IPS DF 4.7 (cell line): ENCODE results near the gene DAPP1.

ENCODE experiments used
- DNase-seq: peaks from one replicate; pipeline ENCODE4 v3.0.0-alpha.2; 2013; ENCODE audit warnings: low spot score; ENCODE audit errors: extremely low read depth

The DAPP1 gene

DNA sequence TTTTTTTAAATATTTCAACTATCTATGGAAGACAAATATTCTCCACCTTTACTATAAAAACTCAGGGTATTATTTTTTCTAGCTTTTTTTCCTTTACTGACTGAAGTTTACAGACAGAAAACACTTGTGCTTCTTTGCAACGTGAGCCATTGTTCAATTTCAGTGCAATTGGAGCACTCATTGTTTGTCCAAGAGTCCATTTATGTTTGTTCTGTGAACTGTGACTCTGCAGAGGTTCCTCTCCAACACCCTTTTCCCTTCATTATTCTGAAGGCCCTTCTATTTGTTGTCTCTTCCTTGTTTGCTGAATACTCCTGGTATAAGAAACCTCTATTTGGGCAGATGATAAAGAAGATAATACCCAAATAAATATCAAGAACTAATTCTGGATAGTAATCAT is 37.4 kb downstream of the DAPP1 start:
- DNase-seq = no peak

DNA sequence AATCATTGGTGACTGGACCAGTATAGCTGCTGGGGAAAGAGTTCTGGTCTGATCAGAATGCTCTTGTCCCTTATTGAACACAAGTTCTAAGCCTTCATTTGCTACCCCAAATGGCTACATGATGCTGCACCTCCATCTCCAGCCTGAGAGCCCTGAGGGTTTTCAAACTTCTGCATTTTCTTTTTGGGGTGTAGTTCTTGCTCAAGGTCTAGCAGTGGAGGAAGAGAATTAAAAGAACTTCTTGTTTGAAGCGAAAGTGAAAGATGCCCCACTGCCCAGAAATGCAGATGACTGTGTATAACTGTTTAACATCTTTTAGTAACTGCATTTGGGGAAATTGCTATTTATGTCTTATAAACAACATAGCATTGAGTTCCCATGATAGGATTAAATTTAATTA is 39.1 kb downstream of the DAPP1 start:
- DNase-seq = no peak

DNA sequence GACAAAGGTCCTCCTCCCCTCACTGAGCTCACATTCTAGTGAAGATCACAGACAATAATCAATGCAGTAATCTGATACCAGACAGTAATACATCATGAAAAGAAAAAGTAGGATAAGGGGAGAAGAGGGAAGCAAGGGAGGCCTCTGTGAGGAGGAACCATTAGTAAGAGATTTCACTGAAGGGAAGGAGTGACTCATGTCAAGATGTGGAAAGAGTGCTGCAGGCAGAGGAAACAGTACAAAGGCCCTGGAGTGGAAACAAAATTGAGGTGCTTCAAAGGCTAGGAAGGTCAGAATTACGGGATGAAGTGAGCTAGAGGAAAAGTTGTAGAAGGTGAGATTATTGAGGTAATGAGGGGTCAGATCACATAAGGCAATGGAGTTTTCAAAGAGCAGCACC is 39.5 kb downstream of the DAPP1 start:
- DNase-seq = no peak

DNA sequence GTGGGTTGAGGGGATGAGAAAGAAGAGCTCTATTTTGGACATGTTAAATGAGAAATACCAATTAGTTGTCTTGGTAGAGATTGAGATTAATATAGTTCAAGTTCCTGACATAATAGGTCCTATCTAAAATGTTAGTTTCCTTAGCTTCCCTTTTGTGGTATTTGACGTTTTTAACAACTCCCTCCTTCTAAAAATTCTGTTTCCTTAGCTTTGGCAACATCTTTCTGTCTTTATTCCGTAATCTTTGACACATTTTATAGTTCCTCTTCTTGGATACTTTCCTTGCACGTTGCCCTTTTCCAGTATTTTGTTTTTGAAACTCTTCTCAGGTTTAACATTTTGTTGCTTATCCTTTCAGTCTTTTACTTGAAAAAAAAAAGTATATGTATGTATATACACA is 40.7 kb downstream of the DAPP1 start:
- no peak for DNase-seq

DNA sequence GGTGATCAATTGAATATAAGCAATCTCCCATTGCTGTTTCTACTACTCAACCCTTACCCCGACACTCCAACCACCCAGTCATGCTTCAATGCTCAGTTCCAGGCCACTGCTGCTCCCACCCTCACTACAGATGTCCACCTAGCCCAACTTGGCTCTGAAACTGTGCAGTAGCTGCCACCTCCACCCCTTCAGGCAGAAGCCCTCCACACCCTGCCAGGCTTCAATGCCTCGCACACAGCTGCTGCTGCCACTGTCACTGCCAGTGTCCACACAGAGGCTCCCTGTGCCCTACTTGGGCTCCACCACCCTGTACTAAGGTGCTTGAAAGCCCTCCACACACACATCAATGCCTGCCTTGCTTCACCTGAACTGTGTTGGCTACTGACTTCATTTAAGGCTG is 43.0 kb downstream of the DAPP1 start:
- no peak for DNase-seq

DNA sequence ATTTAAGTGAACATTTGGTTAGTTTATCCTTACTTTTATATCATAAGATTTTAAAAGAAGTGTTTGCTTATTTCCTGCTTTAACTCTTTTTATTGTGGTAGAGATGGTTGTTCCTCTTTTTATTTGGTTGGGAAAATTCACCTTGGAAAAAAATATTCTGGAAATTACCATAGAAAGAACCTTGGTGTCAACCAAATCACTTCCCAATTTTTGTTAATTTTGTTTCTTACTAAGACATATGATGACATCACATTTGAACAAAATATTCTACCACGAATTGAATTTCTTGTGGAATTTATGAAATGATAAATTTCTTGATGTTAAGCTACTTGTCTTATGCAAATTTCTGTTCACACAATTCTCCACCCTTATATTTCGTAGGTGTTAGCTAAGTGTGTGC is 43.9 kb downstream of the DAPP1 start:
- DNase-seq = no peak

DNA sequence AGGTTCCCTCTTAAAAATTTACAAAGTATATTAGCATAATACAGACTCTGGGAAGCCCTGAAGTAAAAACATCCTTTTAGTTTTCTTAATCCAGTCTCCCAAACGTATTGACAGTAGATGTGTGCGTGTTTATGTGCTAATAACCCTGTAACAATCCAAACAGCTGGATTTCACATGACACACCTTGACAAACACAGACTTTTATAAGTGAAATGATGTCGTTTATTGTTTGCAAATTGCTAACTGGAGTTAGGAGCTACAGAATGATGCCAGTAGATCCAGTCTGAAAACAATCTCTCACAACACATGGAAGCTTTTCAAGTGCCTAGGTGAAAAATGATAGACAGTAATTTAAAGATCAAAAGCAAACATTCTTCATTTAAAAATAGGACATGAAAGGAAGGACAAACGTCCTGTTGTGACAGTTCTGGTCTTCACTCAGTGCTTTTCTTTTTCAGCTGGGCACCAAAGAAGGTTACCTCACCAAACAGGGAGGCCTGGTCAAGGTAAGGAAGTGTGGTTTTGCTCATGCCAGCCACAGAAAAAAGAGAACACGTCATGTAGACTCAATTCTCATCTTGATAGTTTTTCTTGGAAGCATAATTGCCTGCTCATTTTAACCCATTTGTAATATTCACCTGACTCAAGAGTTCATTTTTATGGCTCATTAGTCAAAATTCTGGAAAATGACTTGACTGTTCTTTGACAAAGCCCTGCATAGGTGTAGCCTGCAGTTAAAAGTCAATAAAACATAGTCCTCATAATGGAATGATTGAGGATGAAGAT is 44.7 kb downstream of the DAPP1 start:
- no peak for DNase-seq

DNA sequence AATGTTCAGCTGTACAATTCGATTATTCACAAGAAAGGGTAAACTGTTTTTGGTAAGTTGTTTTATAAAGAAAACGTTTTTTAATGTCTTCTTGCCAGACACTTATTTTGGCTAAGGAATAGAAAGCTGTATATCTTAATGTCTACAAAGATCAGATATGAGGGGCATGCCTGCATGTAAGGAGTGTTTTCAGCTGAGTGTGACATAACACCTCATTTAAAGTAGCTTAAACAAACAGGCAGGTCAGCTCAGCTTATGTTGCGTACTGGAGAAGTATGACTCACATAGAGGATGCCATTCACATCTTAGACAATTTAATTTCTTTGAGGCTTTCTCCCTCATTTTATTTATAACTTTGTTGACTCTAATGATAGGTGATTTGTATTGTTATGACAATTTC is 47.2 kb downstream of the DAPP1 start:
- DNase-seq = no peak

DNA sequence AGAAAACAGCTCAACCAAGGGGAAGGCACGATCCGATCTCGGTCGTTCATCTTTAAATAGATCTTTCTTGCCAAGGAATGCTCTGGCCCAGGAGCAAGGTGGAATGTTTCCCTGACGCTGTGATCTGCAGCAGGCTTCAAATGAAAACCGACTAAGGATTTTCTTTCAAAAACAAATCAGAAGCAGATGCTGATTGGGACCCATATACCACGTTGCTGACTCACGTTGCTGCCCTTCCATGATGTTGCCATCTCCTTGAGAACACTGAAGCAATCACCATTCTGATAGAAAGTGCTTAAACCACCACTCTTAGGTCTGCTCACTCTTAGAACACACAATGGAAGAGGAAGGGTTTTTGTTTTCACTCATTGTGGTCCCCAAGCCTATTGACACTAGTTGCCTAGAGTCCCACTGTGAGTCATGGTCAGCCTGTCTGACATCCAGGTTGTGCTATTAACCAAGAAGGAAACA is 51.5 kb downstream of the DAPP1 start:
- peak; percentile 5 for DNase-seq

DNA sequence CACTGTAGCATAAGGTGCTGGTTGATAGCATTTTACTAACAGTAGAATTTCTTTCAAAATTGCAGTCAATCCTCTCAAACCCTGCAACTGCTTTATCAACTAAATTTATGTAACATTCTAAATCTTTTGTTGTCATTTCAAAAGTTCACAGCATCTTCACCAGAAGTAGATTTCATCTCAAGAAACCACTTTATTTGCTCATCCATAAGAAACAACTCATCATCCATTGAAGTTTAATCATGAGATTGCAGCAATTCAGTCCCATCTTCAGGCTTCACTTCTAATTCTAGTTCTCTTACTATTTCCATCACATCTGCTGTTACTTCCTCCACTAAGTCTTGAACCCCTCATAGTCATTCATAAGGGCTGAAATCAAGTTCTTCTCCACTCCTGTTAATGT is 55.9 kb downstream of the DAPP1 start:
- no peak for DNase-seq

DNA sequence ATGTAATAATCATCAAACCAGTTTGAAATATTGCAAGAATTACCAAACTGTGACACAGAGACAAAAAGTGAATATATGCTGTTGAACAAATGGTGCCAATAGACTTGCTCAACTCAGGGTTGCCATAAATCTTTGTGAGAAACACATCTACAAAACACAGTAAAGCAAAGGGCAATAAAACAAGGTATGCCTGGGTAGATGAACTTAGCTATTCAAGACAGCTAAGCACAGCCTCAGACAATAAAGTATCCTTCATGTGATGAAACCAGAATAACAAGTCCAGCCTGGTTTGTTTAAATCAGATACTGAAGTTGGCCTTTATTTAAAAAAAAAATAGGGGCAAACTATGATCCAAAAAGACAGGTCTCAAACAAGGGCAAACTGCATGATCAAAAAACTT is 58.4 kb downstream of the DAPP1 start:
- no peak for DNase-seq

DNA sequence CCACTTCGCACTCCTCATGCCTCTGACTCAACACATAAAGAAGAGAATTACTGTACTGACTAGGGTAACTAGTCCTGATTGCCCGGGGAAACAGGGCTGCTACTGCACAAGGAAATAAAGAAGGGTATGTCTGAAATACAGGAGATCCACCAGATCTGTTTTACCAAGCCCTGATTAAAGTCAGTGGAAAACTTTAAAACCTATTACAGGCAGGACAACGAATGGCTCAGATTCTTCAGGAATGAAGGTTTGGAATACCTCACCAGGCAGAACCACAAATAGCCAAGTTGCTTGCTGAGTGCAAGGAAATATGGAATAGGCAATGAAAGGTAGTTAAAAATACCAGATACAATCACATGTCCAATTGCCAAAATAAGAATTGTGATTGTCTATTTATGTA is 60.3 kb downstream of the DAPP1 start:
- no peak for DNase-seq

DNA sequence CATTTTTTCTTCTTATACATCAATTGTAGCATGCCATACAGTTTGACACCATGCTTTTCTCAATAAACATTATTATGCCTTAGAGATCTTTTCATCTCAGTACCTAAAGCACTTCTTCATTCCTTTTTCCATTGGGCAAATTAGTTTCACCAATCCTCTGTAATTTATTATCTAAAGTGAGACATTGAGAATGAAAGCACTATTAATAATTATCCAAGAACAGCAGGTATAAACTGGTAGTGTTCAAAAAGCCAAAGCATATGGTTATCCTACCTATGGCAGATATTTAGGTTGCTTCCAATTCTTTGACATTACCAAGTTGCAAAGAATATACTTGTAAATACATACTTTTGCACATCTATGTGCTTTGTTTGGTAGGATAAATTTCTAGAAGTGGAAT is 62.0 kb downstream of the DAPP1 start:
- DNase-seq = no peak

DNA sequence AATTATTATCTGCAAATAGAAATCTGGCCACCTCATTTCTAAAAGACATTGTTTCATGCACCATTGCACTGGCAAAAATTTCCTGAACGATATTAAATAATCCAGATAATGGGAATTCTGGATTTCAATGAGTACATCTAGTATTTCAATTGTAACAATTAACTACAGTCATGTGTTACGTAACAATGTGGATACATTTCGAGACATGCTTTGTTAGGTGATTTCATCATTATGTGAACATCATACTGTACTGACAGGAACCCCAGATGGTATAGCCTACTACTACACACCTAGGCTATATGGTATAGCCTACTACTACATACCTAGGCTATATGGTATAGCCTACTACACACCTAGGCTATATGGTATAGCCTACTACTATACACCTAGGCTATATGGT is 62.8 kb downstream of the DAPP1 start:
- no peak for DNase-seq

DNA sequence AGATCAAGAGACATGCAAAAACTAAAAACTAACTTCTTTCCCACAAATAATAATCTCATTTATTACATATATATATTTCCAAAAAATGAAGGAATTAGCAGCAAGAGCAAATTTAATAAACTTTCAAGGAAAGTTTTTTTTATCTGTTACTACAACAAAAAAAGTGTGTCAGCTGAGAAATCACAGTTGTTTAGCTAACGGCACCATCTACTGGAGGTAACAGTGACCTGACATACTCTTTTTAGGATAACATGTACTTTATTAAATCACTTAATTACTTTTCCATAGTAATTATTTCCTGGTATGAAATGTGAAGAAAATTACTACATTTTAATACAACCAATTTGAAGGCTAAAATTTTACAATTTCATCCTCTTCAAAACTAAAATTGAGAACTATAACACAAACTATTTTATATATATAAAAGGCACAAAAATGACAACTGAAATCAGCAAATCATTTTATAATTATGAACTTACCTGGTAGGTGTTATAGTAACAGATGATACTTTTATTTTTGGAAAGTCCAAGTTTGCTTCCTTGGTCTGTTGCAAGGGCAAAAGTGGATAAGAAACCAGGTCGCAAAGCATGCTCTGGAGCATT is 68.5 kb downstream of the DAPP1 start:
- no peak for DNase-seq

DNA sequence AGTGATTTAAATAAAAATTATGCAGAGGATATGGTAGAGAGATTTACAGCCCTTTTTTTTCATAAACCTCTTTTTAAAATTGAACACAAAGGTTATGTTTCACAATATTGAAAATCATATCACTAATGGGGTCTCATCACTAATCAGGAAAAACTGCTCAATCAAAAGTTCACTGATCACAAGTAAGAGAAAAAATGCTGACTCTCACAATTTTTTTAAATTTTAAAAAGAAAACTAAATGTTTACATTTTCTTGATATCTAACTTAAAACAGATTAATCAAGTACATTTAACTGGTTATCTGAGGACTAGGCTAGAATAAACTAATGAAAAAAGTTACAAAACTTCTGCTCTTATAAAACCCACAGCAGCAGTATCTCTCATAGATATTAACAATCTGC is 69.1 kb downstream of the DAPP1 start:
- DNase-seq = no peak

DNA sequence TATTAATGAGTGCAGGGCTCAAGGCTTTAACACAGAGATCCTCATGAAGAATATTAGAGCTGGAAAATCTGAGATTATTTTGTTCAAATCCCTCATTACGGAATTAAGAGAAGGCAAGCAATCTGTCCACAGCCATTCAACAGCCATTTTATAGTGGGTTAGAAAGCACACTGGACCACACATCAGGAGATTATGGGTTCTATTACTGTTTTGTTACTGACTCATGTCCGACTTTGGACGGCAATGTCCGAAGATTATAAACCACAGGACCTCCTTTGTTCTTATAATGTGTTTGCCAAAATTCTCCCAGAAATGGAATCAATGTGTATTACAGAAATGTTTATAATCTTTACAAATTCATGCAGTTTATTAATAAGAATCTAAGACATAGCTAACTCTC is 69.5 kb downstream of the DAPP1 start:
- no peak for DNase-seq

DNA sequence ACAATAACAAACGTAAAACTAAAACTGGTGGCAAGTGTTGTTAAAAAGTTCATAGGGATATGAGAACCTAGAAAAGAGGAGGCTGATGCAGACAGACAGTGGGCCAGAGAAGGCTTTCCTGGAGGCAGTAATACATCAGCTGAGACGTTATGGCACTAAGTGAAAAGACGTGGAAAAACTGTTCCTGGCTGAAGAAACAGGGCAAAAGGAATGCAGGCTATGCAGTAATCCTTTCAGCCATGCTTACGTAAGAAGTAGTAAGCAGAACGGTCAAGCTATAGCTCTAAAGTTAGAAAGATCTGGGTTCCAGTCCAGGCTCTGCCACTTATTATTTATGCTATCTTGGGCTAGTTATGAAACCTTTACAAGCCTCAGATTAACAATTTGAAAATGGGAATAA is 71.2 kb downstream of the DAPP1 start:
- DNase-seq = no peak

DNA sequence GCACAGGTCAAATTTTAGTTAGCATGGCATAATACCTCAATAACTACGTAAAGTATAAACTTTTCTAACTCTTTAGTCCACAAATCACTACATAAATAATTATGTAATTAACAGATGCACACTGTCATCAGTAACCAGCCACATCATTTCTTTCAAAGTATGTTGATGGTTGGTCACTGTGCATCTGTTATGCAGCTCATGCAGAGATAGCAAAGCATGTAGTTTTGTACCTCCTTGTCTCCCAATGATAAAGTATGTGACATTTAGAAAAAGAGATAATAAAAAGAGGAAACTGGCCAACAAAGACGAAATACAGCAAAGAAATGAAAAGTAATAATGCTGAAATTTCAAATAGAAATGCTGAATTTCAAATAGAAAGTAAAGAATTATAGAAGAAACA is 74.7 kb downstream of the DAPP1 start:
- DNase-seq = no peak

DNA sequence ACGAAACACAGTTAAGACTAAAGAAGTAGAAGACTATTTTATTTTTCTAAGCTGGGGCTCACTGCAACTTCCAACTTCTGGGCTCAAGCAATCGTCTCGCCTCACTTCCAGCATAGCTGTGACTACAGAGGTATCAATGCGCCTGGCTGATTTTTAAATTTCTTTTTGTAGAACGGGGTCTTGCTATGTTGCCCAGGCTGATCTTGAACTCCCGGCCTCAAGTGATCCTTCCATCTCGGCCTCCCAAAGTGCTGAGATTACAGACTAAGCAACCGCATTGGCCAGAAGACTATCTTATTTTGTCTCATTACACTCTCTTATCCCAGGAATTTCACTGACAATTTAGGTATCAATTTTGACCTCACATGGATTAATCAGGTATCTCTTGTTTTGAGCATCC is 76.4 kb downstream of the DAPP1 start:
- DNase-seq = no peak

DNA sequence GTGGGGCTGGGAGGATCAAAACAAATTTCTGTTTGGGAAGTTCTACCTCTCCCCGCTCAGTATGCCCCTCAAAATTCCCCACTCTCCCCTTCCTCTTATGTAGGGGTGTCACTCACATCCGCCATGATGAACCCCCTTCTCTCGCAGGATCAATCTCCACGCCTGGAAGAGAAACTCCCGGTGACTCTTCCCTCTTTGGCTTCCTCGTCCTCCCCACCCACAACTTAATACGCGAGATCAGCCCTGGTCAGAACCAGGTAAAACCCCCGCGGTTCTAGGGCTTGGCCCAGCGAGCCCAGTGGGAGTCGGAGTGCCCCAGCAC is 77.2 kb downstream of the DAPP1 start:
- no peak for DNase-seq

DNA sequence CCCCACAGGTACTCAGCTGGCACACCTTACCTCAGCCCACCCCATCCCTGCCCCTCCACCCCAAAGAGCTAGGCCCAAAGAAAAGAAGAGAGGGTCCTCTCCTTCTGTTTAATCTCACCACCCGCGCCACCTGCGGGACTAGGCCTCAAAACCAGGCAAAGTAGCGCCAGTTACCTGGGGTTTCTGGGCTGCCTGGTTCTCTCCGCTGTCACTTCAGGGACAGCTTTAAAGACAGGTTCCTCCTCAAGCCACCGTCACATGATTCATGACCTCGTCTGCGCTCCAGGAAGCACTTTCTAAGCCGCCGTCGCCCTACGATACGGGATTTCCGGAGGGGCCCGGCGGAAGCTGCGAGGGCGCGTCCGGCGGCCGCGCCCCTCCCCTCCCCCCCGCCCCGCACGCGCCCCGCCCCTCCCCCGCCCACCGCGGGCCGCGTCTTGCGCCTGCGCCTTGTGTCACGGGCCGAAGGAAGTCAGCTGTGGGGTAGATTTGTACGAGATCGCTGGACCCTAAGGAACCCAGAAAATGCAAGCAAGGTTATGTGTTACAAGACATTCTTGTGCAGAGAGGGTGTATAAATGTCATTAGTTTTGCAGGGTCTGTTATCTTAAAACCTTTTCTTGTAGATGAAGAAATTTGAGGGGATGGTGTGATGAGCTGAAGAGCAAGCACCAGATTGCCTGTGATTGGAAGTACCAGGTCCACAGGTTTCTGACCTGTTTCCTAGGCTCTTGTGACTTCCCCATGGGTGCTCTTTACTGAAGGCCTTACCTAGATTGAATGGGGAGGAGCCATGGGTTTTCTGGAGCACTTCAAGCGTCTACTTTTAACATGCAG is 77.8 kb downstream of the DAPP1 start, which contains the start of gene LAMTOR3:
LAMTOR3 (minus strand) TSS at position 267 of the 837 bp plus-strand sequence. CDS start 464 bp downstream, outside the sequence.
- DNase-seq = peak; percentile 46
